ENCODE data around the gene CPPED1.

The CPPED1 gene

GRCh38 chr16:12682432-12683165 lies 121.1 kb downstream of the CPPED1 start:
- DNase-seq (ENCODE audit: low read depth, low spot score): no peak

DNA sequence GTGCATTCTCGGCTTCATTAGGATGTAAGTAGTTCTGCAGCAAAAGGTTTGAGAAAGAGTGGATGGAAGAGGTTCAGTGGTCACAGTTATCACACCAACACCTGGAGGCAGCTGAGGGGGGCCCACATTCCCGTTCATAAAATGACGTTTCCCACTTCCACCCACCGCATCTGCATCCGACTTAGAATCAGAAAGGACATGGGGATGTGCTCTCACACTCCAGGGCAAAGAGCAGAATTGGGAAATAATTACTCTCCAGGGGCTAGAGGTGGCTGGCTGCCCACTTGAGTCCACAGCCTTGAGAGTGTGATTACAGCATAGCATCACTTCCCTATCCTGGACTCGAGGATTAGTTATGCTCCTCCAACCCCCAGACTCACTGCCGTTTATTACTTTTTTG lies 122.0 kb downstream of the CPPED1 start:
- no peak for DNase-seq (ENCODE audit: low read depth, low spot score)

DNA sequence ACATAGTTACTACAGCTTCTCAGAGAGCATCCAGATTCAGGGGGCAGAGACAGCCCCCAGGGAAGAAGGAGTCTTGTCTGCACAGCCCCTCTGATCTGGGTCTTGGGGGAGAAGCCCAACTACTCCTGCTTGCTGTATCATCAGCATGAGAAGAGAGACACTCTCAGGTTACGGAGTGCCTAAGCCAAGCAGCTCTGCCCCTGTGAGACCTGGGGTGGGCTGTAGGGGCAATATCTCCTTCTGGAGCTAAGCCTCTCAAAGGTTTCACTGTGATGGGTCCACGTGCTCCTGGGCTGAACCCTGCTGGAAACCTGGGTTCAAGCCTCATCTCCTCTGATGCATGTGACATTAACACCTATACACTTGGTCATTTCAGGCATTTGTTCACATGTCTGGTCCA lies 123.2 kb downstream of the CPPED1 start:
- DNase-seq (ENCODE audit: low read depth, low spot score): no peak

GRCh38 chr16:12679660-12680272 lies 123.9 kb downstream of the CPPED1 start:
- DNase-seq (ENCODE audit: low read depth, low spot score): no peak

DNA sequence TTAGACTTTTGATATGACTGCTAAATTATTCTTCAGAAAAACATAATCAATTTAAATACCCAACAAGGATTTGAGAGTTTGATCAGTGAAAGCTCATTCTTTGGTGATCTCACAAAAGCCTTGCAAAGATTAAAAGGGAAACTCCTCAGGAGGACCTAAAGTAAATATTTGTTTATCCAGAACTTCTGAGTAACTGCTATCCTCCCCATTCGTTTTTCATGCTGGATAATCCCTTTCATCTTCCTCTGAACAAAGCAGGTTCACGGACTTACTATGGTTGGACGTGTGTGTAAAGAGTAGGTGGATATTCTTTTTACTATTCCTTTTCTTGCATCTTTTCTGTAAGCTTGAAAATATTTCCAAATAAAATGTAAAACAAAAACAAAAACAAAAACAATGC lies 124.7 kb downstream of the CPPED1 start:
- no peak for DNase-seq (ENCODE audit: low read depth, low spot score)

GRCh38 chr16:12677502-12677901 lies 126.2 kb downstream of the CPPED1 start:
- DNase-seq (ENCODE audit: low read depth, low spot score): no peak

- DNase-seq (ENCODE audit: low read depth, low spot score): no peak
Measured at GRCh38 chr16:12675852-12676251, 127.8 kb downstream of the CPPED1 start.

- no peak for DNase-seq (ENCODE audit: low read depth, low spot score)
Measured at GRCh38 chr16:12675046-12675445, 128.6 kb downstream of the CPPED1 start.

DNA sequence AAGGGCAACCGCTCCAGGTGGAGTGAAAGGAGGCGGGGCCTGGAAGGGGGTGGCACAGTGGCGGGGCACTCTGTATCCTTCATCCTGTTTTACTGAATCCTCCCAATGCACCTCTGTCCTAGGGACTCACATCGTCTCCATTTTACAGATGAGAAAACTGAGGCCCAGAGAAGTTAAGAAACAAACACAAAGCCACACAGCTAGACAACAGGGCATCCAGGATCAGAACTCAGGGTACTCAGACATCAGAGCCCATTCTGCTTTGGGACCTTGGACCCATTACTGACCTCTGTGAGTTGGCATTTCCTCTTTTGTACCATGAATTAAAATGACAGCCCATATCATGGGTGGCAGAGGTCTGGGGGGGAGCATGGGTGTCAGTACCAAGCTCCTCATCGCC lies 129.2 kb downstream of the CPPED1 start:
- DNase-seq (ENCODE audit: low read depth, low spot score): no peak

- DNase-seq (ENCODE audit: low read depth, low spot score): no peak
Measured at GRCh38 chr16:12674071-12674470, 129.6 kb downstream of the CPPED1 start.

- DNase-seq (ENCODE audit: low read depth, low spot score): no peak
Measured at GRCh38 chr16:12673466-12673865, 130.2 kb downstream of the CPPED1 start.

- no peak for DNase-seq (ENCODE audit: low read depth, low spot score)
Measured at GRCh38 chr16:12672986-12673385, 130.7 kb downstream of the CPPED1 start.

DNA sequence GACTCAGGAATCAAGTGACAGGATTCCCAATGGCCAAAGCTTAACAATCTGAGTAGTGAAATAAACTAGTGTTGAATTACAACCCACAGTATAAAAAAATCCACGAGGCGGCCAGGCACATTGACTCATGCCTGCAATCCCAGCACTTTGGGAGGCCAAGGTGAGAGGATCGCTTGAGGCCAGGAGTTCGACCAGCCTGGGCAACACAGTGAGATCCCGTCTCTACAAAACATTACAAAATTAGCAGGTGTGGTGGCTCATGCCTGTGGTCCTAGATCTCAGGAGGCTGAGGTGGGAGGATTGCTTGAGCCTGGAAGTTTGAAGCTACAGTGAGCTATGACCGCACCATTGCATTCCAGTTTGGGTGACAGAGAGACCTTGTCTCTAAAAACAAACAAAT lies 133.8 kb downstream of the CPPED1 start:
- DNase-seq (ENCODE audit: low read depth, low spot score): no peak

GRCh38 chr16:12667909-12668308 lies 135.8 kb downstream of the CPPED1 start:
- no peak for DNase-seq (ENCODE audit: low read depth, low spot score)

GRCh38 chr16:12664164-12664733 lies 139.4 kb downstream of the CPPED1 start:
- no peak for DNase-seq (ENCODE audit: low read depth, low spot score)

DNA sequence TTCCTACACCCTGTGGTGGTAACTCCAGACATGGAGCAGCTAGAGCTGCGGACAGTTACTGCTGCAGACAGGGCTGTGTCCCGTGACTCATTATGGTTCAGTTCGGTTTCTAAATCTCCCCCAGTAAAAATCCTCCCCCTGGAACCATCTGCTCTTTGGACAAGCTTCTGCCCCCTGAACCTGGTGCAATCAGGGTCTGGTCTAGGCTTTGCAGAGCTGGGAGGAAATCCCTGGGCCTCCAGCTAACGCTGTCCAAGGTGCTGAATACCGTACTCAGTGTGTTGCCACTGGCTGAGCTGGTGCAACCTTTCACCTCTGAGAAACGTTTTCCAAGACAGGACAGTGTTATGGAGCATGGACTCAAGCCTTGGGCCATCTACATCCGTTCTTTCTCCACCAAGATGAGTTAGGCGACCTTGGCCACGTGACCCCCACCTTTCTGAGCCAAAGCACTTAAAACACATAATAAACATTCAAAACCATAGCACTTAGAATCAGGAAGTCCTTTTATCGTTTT lies 142.0 kb downstream of the CPPED1 start:
- DNase-seq (ENCODE audit: low read depth, low spot score): no peak

- DNase-seq (ENCODE audit: low read depth, low spot score): no peak
Measured at GRCh38 chr16:12659871-12660270, 143.8 kb downstream of the CPPED1 start.

DNA sequence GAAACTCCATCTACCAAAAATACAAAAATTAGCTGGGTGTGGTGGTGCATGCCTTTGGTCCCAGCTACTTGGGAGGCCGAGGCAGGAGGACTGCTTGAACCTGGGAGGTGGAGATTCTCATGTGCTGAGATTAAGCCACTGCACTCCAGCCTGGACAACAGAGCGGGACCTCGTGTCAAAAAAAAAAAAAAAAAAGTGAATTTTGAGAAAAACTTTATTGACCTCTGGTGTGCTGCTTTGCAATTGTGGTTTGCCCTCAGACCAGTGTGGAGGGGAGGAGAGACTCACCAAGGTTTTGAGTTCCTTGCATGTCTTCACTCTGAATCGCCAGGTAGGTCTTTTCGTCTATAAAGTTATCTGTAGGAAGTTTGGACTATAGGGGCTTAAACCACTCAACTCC lies 145.2 kb downstream of the CPPED1 start:
- DNase-seq (ENCODE audit: low read depth, low spot score): no peak

DNA sequence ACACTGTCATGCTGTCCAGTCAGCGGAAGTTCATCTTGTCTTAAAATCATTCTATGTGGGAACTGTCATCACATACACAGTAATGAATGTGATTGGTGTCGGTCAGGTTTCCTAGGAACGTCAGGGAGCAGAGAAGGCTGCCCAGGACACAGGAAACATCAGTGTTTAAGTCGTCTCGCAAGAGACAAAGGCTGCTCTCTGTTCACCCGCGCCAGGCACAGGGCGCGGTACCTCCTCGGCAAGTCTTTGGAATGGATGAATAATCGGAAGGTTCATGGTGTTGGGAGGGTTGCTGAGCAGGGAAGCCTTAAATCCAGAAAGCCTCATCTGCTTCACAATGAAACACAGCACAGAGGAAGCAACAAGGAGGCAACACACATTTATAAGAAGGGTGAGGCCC lies 148.2 kb downstream of the CPPED1 start:
- DNase-seq (ENCODE audit: low read depth, low spot score): no peak

DNA sequence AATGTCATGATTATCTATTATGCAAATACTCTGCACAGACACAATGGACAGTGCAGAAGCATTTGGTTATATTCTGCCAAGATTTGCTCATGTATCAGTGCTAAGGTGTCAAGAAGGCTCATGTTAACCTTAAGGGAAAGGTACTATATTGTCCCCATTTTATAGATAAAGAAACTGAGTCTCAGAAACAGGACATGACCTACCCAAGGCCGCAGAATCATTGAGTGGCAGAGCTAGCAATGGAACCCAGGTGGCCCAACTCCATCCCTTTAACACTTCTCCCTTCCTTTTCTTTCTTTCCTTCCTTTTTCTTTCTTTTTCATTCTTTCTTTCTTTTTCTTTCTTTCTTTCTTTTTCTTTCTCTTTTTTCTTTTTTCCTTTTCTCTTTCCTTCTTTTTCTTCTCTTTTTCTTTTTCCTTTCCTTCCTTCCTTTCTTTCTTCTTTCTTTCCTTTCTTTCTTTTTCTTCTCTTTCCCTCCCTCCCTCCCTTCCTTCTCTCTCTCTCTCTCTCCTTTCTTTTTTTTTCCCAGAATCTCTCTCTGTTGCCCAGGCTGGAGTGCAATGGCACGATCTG lies 149.8 kb downstream of the CPPED1 start:
- DNase-seq (ENCODE audit: low read depth, low spot score): no peak

DNA sequence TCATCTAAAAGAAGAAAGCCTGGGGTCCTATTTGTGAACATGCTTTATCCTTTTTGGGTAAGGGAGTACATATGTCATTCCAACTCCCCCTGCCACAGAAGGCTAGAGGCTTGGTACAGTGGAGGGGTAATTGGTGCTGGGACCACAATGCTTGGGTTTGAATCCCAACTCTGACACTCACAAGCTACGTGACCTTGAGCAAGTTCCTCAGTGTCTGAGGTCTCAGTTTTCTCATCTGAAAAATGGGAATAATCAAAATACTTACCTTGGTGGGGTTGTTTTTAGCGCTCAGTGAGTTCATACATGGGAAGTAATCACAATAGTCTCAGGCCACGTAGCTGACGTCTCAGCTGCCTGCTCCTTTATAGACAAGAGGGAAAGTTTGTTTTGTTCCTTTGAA lies 150.8 kb downstream of the CPPED1 start:
- DNase-seq (ENCODE audit: low read depth, low spot score): no peak

DNA sequence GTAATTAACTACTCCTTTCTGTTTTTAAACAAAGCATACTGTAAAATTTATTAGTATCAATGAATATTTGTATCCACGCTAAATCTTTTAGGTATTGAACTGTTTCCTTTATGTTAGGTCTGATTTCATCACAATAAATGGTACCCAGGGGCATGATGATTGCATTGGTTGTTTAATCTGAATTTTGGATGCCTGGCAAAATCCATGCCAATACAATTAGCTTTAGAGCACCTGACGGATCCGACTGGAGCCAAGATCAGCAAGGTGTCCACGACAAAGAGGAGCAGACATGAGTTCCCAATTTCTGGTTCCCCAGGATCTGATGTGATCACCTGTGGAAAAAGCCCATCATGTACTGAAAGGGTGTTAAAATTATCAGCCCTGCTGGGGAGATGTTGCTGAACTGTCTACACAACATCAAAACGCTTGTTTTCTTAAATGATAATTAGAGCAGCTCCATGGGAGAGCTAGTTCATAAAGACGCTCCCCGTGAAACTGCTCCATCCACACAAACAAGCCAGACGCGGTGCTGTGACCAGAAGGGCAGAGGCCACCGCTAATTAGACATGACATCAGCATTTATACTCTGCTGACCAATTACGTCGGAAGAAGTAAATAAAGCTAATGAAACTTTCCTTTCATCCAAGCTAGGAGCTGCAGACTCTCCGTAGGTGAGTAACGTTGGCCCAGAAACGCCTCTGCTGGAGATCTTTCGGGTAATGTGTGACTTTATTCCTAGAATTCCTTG lies 151.7 kb downstream of the CPPED1 start:
- DNase-seq (ENCODE audit: low read depth, low spot score): no peak

All from activated CD4-positive, CD25-positive, alpha-beta regulatory T cell treated with anti-CD3 and anti-CD28 coated beads, Interleukin-2, amount 50 U/mL, for 16 hours (primary cell).